Tibial artery (tissue), 4 donors: Measurements from ENCODE around the gene TBC1D4.

Source experiments
- DNase-seq, 2 donors: peaks; one replicate each; pipeline ENCODE4 v3.0.0-alpha.2; 2019
- H3K27ac ChIP-seq, 2 donors: fragments of 200-600 bp; sonication (generic) in 1 of 2; 1 replicate in 1 of 2; 2 replicates in 1 of 2; pipeline ENCODE4 v1.5.1; 2018 to 2019; ENCODE audit warnings: mild to moderate bottlenecking in 1 of 2
- H3K27me3 ChIP-seq, 2 donors: fragments of 200-600 bp; sonication (generic) in 1 of 2; one replicate each; pipeline versions ENCODE4 v1.5.1 to v1.6.0; 2016 to 2019
- H3K36me3 ChIP-seq, 3 donors: fragments of 200-600 bp; sonication (generic) in 2 of 3; one replicate each; pipeline ENCODE4 v1.5.1; 2016 to 2019; ENCODE audit warnings: mild to moderate bottlenecking in 2 of 3
- H3K4me1 ChIP-seq, 4 donors: fragments of 200-600 bp; sonication (generic) in 2 of 4; 1 replicate in 3 of 4; 2 replicates in 1 of 4; pipeline ENCODE4 v1.5.1; 2016 to 2019
- H3K4me3 ChIP-seq, 2 donors: fragments of 200-600 bp; sonication (generic) in 1 of 2; 1 replicate in 1 of 2; 2 replicates in 1 of 2; pipeline ENCODE4 v1.5.1; 2018 to 2019; ENCODE audit warnings: mild to moderate bottlenecking in 2 of 2
- H3K9me3 ChIP-seq, 3 donors: fragments of 200-600 bp; sonication (generic) in 1 of 3; one replicate each; pipeline ENCODE4 v1.5.1; 2016 to 2019
- CTCF ChIP-seq, 2 experiments: fragments of 200-600 bp in 1 of 2; fragments of 450-650 bp in 1 of 2; IDR thresholded peaks; one replicate each; pipeline ENCODE4 v1.5.1; 2017 to 2019; ENCODE audit warnings: antibody characterized with exemption in 2 of 2, mild to moderate bottlenecking in 1 of 2, moderate library complexity in 1 of 2
- intact Hi-C: fragments of 100-400 bp; cut with DNase I; formaldehyde crosslinking; loops from one replicate; pipeline ENCODE4 v1.15.0; 2023; ENCODE audit warnings: low total_unique reads

The TBC1D4 gene

GRCh38 chr13:75369981-75370380 lies 112.0 kb downstream of the TBC1D4 start:
- no peak for DNase-seq
- Histone ChIP-seq H3K4me3 (no peak overlapping the region), H3K27ac (no peak overlapping the region), H3K36me3 (no peaks in the 10 kb centered on the region), H3K4me1 (peaks cover 0 to 36% (median 11%) of the 10 kb centered on the region in 4 donors), H3K27me3 (no peaks in the 10 kb centered on the region), H3K9me3 (no peaks in the 10 kb centered on the region)
- no peak for TF ChIP-seq CTCF (IDR thresholded peaks at IDR 0.05)
- intact Hi-C loops: loop anchor here (5.0 to 10.0 kb wide), 3 partner anchors 112 to 265 kb away; partner anchors contain the start of genes LMO7, TBC1D4 and UCHL3

- DNase-seq: peak in 1 of 2 donors; percentile 42
- Histone ChIP-seq H3K27ac (peak overlapping the region; percentile 48 to 51), H3K9me3 (no peaks in the 10 kb centered on the region), H3K4me3 (no peak overlapping the region), H3K27me3 (no peaks in the 10 kb centered on the region), H3K36me3 (no peaks in the 10 kb centered on the region), H3K4me1 (peaks cover 0 to 36% (median 8%) of the 10 kb centered on the region in 4 donors)
- intact Hi-C loops: loop anchor here (10.0 kb wide), 1 partner anchor 267 kb away; the partner anchor contains the start of gene LMO7
- TF ChIP-seq CTCF (IDR thresholded peaks at IDR 0.05): no peak
Measured at GRCh38 chr13:75368167-75368566, 113.8 kb downstream of the TBC1D4 start.

- no peak overlapping the region for H3K4me3 ChIP-seq
- intact Hi-C loops: loop anchor here (10.0 kb wide), 1 partner anchor 268 kb away; the partner anchor contains the start of gene LMO7
- H3K4me1 ChIP-seq: peaks cover 0 to 36% (median 8%) of the 10 kb centered on the region in 4 donors
- DNase-seq: no peak
- H3K27me3 ChIP-seq: no peaks in the 10 kb centered on the region
- H3K36me3 ChIP-seq: peaks cover 0 to 7% (median 0%) of the 10 kb centered on the region in 3 donors
- no peak overlapping the region for H3K27ac ChIP-seq
- H3K9me3 ChIP-seq: no peaks in the 10 kb centered on the region
- TF ChIP-seq CTCF (IDR thresholded peaks at IDR 0.05): no peak
Measured at GRCh38 chr13:75366380-75367280, 115.3 kb downstream of the TBC1D4 start.

DNA sequence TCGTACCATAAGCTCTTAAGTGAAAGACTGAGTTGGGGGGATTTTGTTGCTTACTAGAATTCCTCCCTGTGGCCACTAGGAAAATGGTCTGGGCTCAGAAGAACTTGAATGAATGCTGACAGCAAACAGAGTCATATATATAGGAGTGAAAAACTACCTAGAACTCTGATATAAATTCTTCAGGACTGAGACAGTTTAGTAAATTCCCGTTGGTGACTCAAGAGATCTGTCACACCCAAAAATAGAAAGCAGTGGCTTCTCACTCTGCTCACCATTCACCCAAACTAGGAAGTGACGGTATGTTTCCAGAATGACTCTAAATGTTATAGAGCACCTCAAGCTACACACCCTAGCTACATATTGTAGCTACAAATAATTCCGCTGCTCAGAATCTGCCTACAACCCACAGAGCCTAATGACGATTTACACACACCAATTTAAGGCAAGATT lies 116.2 kb downstream of the TBC1D4 start:
- intact Hi-C loops: loop anchor here (10.0 kb wide), 1 partner anchor 269 kb away; the partner anchor contains the start of gene LMO7
- Histone ChIP-seq H3K9me3 (no peaks in the 10 kb centered on the region), H3K36me3 (peaks cover 0 to 7% (median 0%) of the 10 kb centered on the region in 3 donors), H3K4me1 (peaks cover 0 to 36% (median 8%) of the 10 kb centered on the region in 4 donors), H3K4me3 (no peak overlapping the region), H3K27me3 (no peaks in the 10 kb centered on the region), H3K27ac (no peak overlapping the region)
- TF ChIP-seq CTCF (IDR thresholded peaks at IDR 0.05): peak in 1 of 2 experiments; percentile 5
- no peak for DNase-seq

DNA sequence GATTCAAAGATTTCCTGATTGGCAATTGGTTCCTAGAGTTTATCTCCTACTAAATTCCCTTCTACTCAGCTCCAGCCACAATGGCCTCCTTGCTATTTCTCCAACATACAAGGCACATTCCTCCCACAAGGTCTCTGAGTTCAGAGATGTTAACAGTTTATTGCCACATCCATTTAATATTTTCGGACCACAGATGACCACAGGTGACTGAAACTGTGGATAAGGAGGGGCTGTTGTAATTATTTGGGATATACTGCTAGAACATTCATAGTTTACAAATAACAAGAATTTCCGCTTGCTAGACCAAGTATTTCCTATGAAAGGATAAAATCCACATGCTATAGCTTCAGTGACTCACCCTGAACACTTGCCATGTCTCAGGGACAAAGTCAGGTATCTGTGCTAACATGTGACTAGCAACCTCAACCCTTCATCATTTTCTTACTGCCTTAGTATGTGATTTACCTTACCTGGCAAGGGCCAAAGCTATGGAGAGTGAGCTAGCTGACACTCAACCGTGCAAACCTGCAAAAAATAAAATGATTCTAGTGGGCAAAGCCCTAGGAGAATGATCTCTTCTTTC lies 117.7 kb downstream of the TBC1D4 start:
- Histone ChIP-seq H3K9me3 (no peaks in the 10 kb centered on the region), H3K4me3 (no peak overlapping the region), H3K36me3 (peaks cover 0 to 7% (median 0%) of the 10 kb centered on the region in 3 donors), H3K27me3 (no peaks in the 10 kb centered on the region), H3K27ac (no peak overlapping the region), H3K4me1 (peaks cover 0 to 36% (median 8%) of the 10 kb centered on the region in 4 donors)
- no peak for TF ChIP-seq CTCF (IDR thresholded peaks at IDR 0.05)
- intact Hi-C loops: loop anchor here (10.0 kb wide), 1 partner anchor 271 kb away; the partner anchor contains the start of gene LMO7
- DNase-seq: no peak
